ENCODE data around the gene AGMO. TPM values are rescaled to one million over a fixed set of nuclear protein-coding genes. Genes with fewer than 3 reads are reported as not detected.

AGMO gene
- total RNA-seq, 1 experiment from 2014 or later: 0.77 TPM

DNA sequence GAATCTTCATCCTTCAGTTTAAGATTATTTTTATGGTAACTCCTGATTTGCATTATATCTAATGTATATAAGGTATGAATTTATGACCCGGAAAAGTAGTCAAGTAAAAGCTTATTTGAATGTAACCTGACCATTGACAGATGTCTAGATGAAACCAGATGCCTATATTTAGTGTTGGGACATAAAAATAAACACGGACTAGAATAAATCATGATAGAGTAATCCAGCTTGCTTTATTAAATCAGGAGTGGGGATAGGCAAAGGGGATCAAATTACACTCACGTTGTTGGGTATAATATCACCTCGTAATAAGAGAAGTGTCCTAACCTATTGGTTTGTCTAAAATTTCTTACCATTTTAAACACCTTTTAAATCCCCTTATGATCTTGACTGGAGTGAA lies 244.6 kb downstream of the AGMO start:
- Mint-ChIP-seq H3K9me3 (no peaks in the 10 kb centered on the region), H3K4me1 (peaks cover 4% of the 10 kb centered on the region; the same call in 1 of the 2 replicates), H3K36me3 (no peaks in the 10 kb centered on the region), H3K4me3 (no peak overlapping the region), H3K27ac (no peak overlapping the region), H3K27me3 (ENCODE audit: low read depth) (no peaks in the 10 kb centered on the region)
- no peak for DNase-seq (ENCODE audit: low spot score)
- TF ChIP-seq CREM (CRISPR knock-in tag; IDR thresholded peaks at IDR 0.05) (no peak), NR1H2 (CRISPR knock-in tag; IDR thresholded peaks at IDR 0.05) (no peak), GABPB1 (CRISPR knock-in tag; IDR thresholded peaks at IDR 0.05) (no peak), NR3C1 (CRISPR knock-in tag; conservative IDR thresholded peaks at IDR 0.05; ENCODE audit: low read depth) (no peak), ZNF219 (CRISPR knock-in tag; IDR thresholded peaks at IDR 0.05; ENCODE audit: borderline replicate concordance) (no peak), ATF1 (CRISPR knock-in tag; IDR thresholded peaks at IDR 0.05) (no peak), FOXK1 (CRISPR knock-in tag; IDR thresholded peaks at IDR 0.05) (no peak), ZNF232 (CRISPR knock-in tag; IDR thresholded peaks at IDR 0.05) (no peak), ZNF121 (CRISPR knock-in tag; IDR thresholded peaks at IDR 0.05) (no peak), SP1 (CRISPR knock-in tag; conservative IDR thresholded peaks at IDR 0.05) (no peak), SMAD3 (CRISPR knock-in tag; IDR thresholded peaks at IDR 0.05; ENCODE audit: borderline replicate concordance) (no peak)
- TF ChIP-seq, protein P1, sequence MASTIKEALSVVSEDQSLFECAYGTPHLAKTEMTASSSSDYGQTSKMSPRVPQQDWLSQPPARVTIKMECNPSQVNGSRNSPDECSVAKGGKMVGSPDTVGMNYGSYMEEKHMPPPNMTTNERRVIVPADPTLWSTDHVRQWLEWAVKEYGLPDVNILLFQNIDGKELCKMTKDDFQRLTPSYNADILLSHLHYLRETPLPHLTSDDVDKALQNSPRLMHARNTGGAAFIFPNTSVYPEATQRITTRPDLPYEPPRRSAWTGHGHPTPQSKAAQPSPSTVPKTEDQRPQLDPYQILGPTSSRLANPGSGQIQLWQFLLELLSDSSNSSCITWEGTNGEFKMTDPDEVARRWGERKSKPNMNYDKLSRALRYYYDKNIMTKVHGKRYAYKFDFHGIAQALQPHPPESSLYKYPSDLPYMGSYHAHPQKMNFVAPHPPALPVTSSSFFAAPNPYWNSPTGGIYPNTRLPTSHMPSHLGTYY (CRISPR knock-in tag; IDR thresholded peaks at IDR 0.05): no peak
- TF ChIP-seq, protein P2, sequence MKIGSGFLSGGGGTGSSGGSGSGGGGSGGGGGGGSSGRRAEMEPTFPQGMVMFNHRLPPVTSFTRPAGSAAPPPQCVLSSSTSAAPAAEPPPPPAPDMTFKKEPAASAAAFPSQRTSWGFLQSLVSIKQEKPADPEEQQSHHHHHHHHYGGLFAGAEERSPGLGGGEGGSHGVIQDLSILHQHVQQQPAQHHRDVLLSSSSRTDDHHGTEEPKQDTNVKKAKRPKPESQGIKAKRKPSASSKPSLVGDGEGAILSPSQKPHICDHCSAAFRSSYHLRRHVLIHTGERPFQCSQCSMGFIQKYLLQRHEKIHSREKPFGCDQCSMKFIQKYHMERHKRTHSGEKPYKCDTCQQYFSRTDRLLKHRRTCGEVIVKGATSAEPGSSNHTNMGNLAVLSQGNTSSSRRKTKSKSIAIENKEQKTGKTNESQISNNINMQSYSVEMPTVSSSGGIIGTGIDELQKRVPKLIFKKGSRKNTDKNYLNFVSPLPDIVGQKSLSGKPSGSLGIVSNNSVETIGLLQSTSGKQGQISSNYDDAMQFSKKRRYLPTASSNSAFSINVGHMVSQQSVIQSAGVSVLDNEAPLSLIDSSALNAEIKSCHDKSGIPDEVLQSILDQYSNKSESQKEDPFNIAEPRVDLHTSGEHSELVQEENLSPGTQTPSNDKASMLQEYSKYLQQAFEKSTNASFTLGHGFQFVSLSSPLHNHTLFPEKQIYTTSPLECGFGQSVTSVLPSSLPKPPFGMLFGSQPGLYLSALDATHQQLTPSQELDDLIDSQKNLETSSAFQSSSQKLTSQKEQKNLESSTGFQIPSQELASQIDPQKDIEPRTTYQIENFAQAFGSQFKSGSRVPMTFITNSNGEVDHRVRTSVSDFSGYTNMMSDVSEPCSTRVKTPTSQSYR (CRISPR knock-in tag; IDR thresholded peaks at IDR 0.05): no peak
- TF ChIP-seq, protein P3, sequence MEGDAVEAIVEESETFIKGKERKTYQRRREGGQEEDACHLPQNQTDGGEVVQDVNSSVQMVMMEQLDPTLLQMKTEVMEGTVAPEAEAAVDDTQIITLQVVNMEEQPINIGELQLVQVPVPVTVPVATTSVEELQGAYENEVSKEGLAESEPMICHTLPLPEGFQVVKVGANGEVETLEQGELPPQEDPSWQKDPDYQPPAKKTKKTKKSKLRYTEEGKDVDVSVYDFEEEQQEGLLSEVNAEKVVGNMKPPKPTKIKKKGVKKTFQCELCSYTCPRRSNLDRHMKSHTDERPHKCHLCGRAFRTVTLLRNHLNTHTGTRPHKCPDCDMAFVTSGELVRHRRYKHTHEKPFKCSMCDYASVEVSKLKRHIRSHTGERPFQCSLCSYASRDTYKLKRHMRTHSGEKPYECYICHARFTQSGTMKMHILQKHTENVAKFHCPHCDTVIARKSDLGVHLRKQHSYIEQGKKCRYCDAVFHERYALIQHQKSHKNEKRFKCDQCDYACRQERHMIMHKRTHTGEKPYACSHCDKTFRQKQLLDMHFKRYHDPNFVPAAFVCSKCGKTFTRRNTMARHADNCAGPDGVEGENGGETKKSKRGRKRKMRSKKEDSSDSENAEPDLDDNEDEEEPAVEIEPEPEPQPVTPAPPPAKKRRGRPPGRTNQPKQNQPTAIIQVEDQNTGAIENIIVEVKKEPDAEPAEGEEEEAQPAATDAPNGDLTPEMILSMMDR (IDR thresholded peaks at IDR 0.05): no peak
- TF ChIP-seq, protein P4, sequence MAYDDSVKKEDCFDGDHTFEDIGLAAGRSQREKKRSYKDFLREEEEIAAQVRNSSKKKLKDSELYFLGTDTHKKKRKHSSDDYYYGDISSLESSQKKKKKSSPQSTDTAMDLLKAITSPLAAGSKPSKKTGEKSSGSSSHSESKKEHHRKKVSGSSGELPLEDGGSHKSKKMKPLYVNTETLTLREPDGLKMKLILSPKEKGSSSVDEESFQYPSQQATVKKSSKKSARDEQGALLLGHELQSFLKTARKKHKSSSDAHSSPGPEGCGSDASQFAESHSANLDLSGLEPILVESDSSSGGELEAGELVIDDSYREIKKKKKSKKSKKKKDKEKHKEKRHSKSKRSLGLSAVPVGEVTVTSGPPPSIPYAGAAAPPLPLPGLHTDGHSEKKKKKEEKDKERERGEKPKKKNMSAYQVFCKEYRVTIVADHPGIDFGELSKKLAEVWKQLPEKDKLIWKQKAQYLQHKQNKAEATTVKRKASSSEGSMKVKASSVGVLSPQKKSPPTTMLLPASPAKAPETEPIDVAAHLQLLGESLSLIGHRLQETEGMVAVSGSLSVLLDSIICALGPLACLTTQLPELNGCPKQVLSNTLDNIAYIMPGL (CRISPR knock-in tag; IDR thresholded peaks at IDR 0.05): no peak
- TF ChIP-seq, protein P5, sequence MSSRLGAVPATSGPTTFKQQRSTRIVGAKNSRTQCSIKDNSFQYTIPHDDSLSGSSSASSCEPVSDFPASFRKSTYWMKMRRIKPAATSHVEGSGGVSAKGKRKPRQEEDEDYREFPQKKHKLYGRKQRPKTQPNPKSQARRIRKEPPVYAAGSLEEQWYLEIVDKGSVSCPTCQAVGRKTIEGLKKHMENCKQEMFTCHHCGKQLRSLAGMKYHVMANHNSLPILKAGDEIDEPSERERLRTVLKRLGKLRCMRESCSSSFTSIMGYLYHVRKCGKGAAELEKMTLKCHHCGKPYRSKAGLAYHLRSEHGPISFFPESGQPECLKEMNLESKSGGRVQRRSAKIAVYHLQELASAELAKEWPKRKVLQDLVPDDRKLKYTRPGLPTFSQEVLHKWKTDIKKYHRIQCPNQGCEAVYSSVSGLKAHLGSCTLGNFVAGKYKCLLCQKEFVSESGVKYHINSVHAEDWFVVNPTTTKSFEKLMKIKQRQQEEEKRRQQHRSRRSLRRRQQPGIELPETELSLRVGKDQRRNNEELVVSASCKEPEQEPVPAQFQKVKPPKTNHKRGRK (CRISPR knock-in tag; IDR thresholded peaks at IDR 0.05; ENCODE audit: borderline replicate concordance): no peak
- TF ChIP-seq, protein P6, sequence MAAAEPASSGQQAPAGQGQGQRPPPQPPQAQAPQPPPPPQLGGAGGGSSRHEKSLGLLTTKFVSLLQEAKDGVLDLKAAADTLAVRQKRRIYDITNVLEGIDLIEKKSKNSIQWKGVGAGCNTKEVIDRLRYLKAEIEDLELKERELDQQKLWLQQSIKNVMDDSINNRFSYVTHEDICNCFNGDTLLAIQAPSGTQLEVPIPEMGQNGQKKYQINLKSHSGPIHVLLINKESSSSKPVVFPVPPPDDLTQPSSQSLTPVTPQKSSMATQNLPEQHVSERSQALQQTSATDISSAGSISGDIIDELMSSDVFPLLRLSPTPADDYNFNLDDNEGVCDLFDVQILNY (CRISPR knock-in tag; IDR thresholded peaks at IDR 0.05): no peak
- TF ChIP-seq, protein P7, sequence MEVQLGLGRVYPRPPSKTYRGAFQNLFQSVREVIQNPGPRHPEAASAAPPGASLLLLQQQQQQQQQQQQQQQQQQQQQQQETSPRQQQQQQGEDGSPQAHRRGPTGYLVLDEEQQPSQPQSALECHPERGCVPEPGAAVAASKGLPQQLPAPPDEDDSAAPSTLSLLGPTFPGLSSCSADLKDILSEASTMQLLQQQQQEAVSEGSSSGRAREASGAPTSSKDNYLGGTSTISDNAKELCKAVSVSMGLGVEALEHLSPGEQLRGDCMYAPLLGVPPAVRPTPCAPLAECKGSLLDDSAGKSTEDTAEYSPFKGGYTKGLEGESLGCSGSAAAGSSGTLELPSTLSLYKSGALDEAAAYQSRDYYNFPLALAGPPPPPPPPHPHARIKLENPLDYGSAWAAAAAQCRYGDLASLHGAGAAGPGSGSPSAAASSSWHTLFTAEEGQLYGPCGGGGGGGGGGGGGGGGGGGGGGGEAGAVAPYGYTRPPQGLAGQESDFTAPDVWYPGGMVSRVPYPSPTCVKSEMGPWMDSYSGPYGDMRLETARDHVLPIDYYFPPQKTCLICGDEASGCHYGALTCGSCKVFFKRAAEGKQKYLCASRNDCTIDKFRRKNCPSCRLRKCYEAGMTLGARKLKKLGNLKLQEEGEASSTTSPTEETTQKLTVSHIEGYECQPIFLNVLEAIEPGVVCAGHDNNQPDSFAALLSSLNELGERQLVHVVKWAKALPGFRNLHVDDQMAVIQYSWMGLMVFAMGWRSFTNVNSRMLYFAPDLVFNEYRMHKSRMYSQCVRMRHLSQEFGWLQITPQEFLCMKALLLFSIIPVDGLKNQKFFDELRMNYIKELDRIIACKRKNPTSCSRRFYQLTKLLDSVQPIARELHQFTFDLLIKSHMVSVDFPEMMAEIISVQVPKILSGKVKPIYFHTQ (CRISPR knock-in tag; IDR thresholded peaks at IDR 0.05): no peak
- CTCF ChIA-PET: interaction anchor here (0.6 kb wide), 1 partner anchor 397 kb away, joined by 3 read pairs; no protein-coding TSS in a partner anchor
- no peak for ATAC-seq
- POLR2A ChIA-PET: no interaction called here
